ENCODE data around the gene BMERB1.

- TF ChIP-seq CTCF (IDR thresholded peaks at IDR 0.05) (no peak), POLR2A (IDR thresholded peaks at IDR 0.05) (no peak)
Observed at GRCh38 chr16:15617901-15618300, 183.5 kb downstream of the BMERB1 start.
